T-cell (primary cell): Measurements from ENCODE around the gene RTP1. TPM values are rescaled to one million over a fixed set of nuclear protein-coding genes. Genes with fewer than 3 reads are reported as not detected.

Experiments used
- total RNA-seq, 35 experiments: library from RNA in 6 of 35; stranded (reverse) in 6 of 35; fragments of 120-200 nt in 1 of 35; gene quantifications; one replicate each; pipeline versions ENCODE4 v1.2.1 to v1.2.4 and lab custom pipeline; 2013 to 2026

Gene RTP1
- total RNA-seq, 5 donors from 2014 or later (not counting 1 experiment from before 2014, with no cell fraction given): not detected

Other genes starting within 250 kb of the RTP1 start
- 1 to 10 TPM in 3 of 5 donors, under 1 TPM in 2; 0.85 to 3.8 (median 2.1) TPM for gene RPL39L, start 58.0 kb upstream of the RTP1 start, total RNA-seq
- gene MASP1, start 94.3 kb downstream of the RTP1 start, total RNA-seq: under 1 TPM in 1 of 5 donors, not detected in 4; 0.38 TPM
- gene RTP4, start 170.9 kb downstream of the RTP1 start, total RNA-seq: 10 to 100 TPM in 1 of 5 donors, 1 to 10 TPM in 4; 2.1 to 10.4 (median 6.0) TPM